B cell (primary cell): ENCODE results near the gene NBAS.

Source experiments
- CTCF ChIP-seq: fragments of 200-600 bp; IDR thresholded peaks from one replicate; pipeline ENCODE4 v1.8.0; 2022; ENCODE audit warnings: antibody characterized with exemption, mild to moderate bottlenecking
- EZH2 ChIP-seq: IDR thresholded peaks from 2 replicates; pipeline ENCODE4 v1.6.1; 2012; ENCODE audit warnings: borderline replicate concordance, low read depth, mild to moderate bottlenecking, moderate library complexity, low read length; ENCODE audit not compliant: insufficient read depth, poor library complexity, severe bottlenecking

- TF ChIP-seq CTCF = no peak
- no peak for TF ChIP-seq EZH2
Measured at GRCh38 chr2:15325296-15325695, 235.8 kb downstream of the NBAS start.
